Measurements from ENCODE around the gene UBA6. TPM values are rescaled to one million over a fixed set of nuclear protein-coding genes. Genes with fewer than 3 reads are reported as not detected.

UBA6 gene
- total RNA-seq, 1 experiment from 2014 or later, result 72.2 TPM

DNA sequence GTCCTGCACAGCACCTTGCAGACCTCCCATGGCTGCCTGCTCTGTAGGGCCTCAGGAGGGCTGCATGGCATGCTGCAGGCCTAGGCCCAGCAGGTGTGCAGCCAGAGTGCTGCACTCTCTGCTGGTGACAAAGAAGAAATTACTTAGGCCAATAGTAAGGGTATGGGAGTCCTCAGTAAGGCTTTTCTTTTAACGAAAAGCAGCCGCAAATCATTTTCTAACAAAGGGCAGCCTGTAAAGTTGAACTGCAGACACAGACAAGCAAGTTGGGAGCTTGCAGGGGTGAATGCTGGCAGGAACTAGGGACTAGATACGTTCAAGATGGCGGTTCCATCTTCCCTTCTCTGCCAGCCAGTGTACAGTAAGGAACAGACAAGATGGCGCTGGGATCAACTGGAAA is 22.4 kb upstream of the UBA6 start:
- Mint-ChIP-seq H3K36me3 (ENCODE audit: insufficient read depth in 1 of 3, low read depth in 3 of 3) (peaks cover 11 to 28% (median 14%) of the 10 kb centered on the region in 3 experiments), H3K4me3 (no peak overlapping the region), H3K27ac (peak overlapping the region in 2 of 3 experiments; percentile 49 to 88; a peak in 4 of 7 replicates), H3K27me3 (ENCODE audit: low read depth) (no peaks in the 10 kb centered on the region), H3K9me3 (no peaks in the 10 kb centered on the region), H3K4me1 (peaks cover 26% of the 10 kb centered on the region in 2 experiments)
- Histone ChIP-seq H3K14ac (ENCODE audit: insufficient read depth, low read length) (no peak overlapping the region), H2BK120ac (ENCODE audit: low read depth, low read length, poor library complexity, severe bottlenecking) (no peak overlapping the region), H3K9me3 (ENCODE audit: control insufficient read depth, low read depth, low read length) (no peaks in the 10 kb centered on the region), H4K91ac (ENCODE audit: insufficient read length, low read depth, low read length) (no peak overlapping the region), H3K27me3 (ENCODE audit: insufficient read depth, low read length) (no peaks in the 10 kb centered on the region), H3K9ac (ENCODE audit: extremely low read depth, insufficient read length, low read length) (no peak overlapping the region), H2BK15ac (ENCODE audit: low read depth, low read length) (no peak overlapping the region), H4K20me1 (ENCODE audit: control insufficient read depth, insufficient read depth, insufficient read length) (no peaks in the 10 kb centered on the region), H2AK5ac (ENCODE audit: insufficient read length, low read length) (no peak overlapping the region), H3K23me2 (ENCODE audit: insufficient read length, low read depth, low read length, poor library complexity, severe bottlenecking) (no peaks in the 10 kb centered on the region), H3K79me1 (ENCODE audit: insufficient read depth, low read depth, low read length, poor library complexity, severe bottlenecking) (no peaks in the 10 kb centered on the region), H4K5ac (ENCODE audit: insufficient read length, low read depth, low read length) (no peak overlapping the region), H3K79me2 (ENCODE audit: insufficient read depth, low read length) (no peaks in the 10 kb centered on the region), H3K4me1 (ENCODE audit: insufficient read depth, low read length) (no peaks in the 10 kb centered on the region; the same call in 1 of the 2 replicates), H3K4me2 (ENCODE audit: insufficient read depth, insufficient read length, low read length) (no peak overlapping the region), H4K8ac (replicated peaks; ENCODE audit: insufficient read length, low read depth, low read length) (no peak overlapping the region), H3K4ac (ENCODE audit: low read depth, low read length) (no peak overlapping the region), H3K23ac (ENCODE audit: insufficient read length, low read depth, low read length) (no peak overlapping the region), H3K56ac (ENCODE audit: insufficient read length, low read depth, low read length) (no peak overlapping the region), H2BK12ac (ENCODE audit: insufficient read length, low read depth, low read length) (no peak overlapping the region), H2BK5ac (ENCODE audit: insufficient read length, low read length) (no peak overlapping the region), H2AFZ (ENCODE audit: low read length) (no peak overlapping the region), H3K18ac (ENCODE audit: insufficient read length, low read depth, low read length) (no peak overlapping the region), H2BK20ac (ENCODE audit: low read depth, low read length, poor library complexity, severe bottlenecking) (no peak overlapping the region), H3K27ac (ENCODE audit: insufficient read length, low read depth, low read length) (no peak overlapping the region), H3T11ph (ENCODE audit: low read length) (no peak overlapping the region)
- TF ChIP-seq, protein P1, sequence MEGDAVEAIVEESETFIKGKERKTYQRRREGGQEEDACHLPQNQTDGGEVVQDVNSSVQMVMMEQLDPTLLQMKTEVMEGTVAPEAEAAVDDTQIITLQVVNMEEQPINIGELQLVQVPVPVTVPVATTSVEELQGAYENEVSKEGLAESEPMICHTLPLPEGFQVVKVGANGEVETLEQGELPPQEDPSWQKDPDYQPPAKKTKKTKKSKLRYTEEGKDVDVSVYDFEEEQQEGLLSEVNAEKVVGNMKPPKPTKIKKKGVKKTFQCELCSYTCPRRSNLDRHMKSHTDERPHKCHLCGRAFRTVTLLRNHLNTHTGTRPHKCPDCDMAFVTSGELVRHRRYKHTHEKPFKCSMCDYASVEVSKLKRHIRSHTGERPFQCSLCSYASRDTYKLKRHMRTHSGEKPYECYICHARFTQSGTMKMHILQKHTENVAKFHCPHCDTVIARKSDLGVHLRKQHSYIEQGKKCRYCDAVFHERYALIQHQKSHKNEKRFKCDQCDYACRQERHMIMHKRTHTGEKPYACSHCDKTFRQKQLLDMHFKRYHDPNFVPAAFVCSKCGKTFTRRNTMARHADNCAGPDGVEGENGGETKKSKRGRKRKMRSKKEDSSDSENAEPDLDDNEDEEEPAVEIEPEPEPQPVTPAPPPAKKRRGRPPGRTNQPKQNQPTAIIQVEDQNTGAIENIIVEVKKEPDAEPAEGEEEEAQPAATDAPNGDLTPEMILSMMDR (conservative IDR thresholded peaks at IDR 0.05), result no peak
- no peak for DNase-seq
- WGBS (ENCODE audit: extremely low coverage, insufficient read length, low lambda C conversion rate), result no CpG with 5 or more reads among the region's 5 CpGs

All from H9 (cell line).